ENCODE results near the gene C10orf105. TPM values are rescaled to one million over a fixed set of nuclear protein-coding genes. Genes with fewer than 3 reads are reported as not detected.

Gene C10orf105
- total and polyA plus RNA-seq, 11 donors, result 0.03 to 0.57 (median 0.08) TPM; not detected in 6

DNA sequence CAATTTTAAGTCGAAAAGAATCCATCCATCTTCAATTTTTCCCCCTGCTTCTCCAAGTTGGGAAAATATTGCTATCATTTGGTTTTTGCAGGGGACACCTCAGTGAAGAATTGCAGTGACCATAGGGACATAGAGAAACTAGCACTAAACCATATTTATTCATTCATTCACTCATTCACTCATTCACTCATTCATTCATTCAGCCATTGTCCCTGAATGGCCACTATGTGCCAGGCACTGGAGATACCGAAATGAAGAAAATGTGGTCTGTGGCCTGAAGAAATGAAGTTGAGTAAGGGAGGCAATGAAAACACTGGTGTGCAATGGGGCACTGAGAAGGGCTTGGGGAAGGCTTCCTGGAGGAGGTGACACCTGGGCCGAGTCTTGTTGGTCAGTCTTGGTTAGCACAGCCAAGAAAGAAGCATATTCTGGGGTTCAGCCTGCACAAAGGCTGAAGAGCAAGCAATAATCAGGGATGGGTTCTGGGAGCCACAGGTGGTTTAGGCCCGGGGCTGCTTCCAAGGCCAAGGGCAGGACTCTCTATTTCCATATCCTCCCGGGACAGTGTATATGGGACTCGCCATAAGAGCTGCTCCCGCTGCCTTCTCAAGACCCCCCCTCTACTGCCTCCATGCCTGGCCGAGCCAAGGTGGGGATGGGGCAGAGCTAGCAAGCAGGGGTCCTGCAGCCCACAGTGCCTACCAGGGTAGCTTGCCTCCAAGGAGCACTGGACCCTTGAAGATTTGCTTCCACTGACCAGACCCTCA is 25.5 kb upstream of the C10orf105 start:
- Histone ChIP-seq H3K9me3 (peaks cover 0 to 8% (median 0%) of the 10 kb centered on the region in 12 donors), H3K36me3 (peaks cover 0 to 6% (median 1%) of the 10 kb centered on the region in 9 donors), H3K4me3 (no peak overlapping the region), H3K27ac (peak overlapping the region in 5 of 12 donors; percentile 86 to 96 (median 89)), H3K4me1 (peaks cover 31 to 99% (median 48%) of the 10 kb centered on the region in 12 donors), H3K27me3 (no peaks in the 10 kb centered on the region)
- DNase-seq, result peak in 1 of 5 donors; percentile 37
- intact Hi-C loops (cut with DNase I), result loop anchor here in 1 of 10 donors (5.0 kb wide), 1 partner anchor 33 kb away; no protein-coding TSS in a partner anchor
- TF ChIP-seq, protein P1, sequence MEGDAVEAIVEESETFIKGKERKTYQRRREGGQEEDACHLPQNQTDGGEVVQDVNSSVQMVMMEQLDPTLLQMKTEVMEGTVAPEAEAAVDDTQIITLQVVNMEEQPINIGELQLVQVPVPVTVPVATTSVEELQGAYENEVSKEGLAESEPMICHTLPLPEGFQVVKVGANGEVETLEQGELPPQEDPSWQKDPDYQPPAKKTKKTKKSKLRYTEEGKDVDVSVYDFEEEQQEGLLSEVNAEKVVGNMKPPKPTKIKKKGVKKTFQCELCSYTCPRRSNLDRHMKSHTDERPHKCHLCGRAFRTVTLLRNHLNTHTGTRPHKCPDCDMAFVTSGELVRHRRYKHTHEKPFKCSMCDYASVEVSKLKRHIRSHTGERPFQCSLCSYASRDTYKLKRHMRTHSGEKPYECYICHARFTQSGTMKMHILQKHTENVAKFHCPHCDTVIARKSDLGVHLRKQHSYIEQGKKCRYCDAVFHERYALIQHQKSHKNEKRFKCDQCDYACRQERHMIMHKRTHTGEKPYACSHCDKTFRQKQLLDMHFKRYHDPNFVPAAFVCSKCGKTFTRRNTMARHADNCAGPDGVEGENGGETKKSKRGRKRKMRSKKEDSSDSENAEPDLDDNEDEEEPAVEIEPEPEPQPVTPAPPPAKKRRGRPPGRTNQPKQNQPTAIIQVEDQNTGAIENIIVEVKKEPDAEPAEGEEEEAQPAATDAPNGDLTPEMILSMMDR (IDR thresholded peaks at IDR 0.05), result no peak
- TF ChIP-seq POLR2A (IDR thresholded peaks at IDR 0.05), result no peak
- 83 to 92% (median 87%) methylated on average over 8 of the region's 8 CpGs for WGBS, 4 donors
- ATAC-seq, result no peak

DNA sequence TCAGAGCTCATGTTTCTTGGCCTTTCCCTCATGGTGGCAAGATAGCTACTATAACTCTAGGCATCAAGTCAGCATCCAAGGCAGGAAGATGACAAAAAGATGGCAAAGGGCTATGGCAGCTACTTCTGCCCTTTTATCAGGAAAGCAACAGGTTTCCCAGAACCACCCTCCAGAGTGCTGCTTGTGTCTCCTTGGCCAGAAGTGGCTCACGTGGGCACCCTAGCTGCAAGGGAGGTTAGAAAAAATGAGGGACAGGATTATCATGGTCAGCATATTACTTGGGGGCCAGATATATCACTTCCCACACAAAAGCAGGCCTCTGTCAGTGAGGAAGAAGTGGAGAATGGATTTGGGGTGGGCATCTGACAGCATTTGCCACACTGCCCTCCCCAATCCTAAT is 24.3 kb upstream of the C10orf105 start:
- ATAC-seq (no peak), DNase-seq (no peak)
- intact Hi-C loops (cut with DNase I), result no loop called here
- Histone ChIP-seq H3K4me3 (no peak overlapping the region), H3K36me3 (no peaks in the 10 kb centered on the region), H3K27ac (peak overlapping the region in 1 of 12 donors; percentile 58), H3K4me1 (peaks cover 26 to 99% (median 36%) of the 10 kb centered on the region in 12 donors), H3K27me3 (no peaks in the 10 kb centered on the region), H3K9me3 (peaks cover 0 to 8% (median 0%) of the 10 kb centered on the region in 12 donors)
- TF ChIP-seq POLR2A (IDR thresholded peaks at IDR 0.05), result no peak
- TF ChIP-seq, protein P1 (IDR thresholded peaks at IDR 0.05), result no peak
- WGBS, 4 donors, result 92 to 98% (median 93%) methylated on average over 1 of the region's 1 CpG

DNA sequence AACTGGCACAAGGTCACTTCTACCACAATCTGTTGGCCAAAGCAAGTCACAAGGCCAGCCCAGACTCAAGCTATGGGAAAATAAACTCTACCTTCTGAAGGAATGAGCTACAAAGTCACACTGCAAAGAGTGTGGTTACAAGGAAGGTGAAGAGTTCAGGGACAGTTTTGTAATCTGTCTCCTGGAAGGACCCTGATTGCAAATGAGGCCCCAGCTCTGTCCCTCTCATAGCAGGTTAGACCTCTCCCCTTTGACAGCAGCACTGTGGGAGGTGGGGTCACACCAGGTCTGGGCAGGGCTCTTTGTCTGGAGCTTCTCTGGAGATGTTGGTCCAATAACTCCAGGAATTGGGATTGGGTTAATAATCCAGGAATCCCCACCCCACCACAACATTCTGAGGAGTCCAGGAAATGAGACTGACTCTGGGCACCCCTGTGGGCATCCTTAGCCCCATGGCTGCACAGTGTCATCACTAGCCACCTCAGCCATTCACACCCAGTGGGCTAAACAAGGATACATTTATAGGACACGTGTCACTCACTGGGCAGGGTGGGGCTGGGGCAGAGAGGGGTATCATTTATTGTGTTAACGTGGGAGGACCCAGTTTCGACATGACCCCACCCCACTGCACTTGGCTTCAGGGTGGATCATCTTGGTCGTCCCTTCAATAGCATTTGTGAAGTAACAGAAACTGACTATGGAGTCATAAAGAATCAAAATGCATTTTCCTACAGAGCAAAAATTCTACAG is 23.7 kb upstream of the C10orf105 start:
- DNase-seq (peak in 1 of 5 donors; percentile 47), ATAC-seq (no peak)
- Histone ChIP-seq H3K4me1 (peaks cover 20 to 99% (median 30%) of the 10 kb centered on the region in 12 donors), H3K27ac (peak overlapping the region in 1 of 12 donors; percentile 69), H3K27me3 (no peaks in the 10 kb centered on the region), H3K36me3 (no peaks in the 10 kb centered on the region), H3K9me3 (peaks cover 0 to 8% (median 0%) of the 10 kb centered on the region in 12 donors), H3K4me3 (no peak overlapping the region)
- WGBS, 4 donors, result 87 to 92% (median 90%) methylated on average over 4 of the region's 4 CpGs
- intact Hi-C loops (cut with DNase I), result no loop called here
- TF ChIP-seq, protein P1 (IDR thresholded peaks at IDR 0.05), result no peak
- TF ChIP-seq POLR2A (IDR thresholded peaks at IDR 0.05), result no peak

Data from heart left ventricle (tissue), 16 donors.